Fibroblast of gingiva (primary cell): ENCODE data around the gene PTPRN2.
"Not testable (repeated sequence)": the region's sequence is repeated elsewhere in the genome, so short reads cannot be mapped to it uniquely, and the experiment has no call there.

Experiments used
- DNase-seq: peaks from one replicate; pipeline ENCODE4 v3.0.0-alpha.2; 2011; ENCODE audit warnings: low read depth

Gene PTPRN2

DNA sequence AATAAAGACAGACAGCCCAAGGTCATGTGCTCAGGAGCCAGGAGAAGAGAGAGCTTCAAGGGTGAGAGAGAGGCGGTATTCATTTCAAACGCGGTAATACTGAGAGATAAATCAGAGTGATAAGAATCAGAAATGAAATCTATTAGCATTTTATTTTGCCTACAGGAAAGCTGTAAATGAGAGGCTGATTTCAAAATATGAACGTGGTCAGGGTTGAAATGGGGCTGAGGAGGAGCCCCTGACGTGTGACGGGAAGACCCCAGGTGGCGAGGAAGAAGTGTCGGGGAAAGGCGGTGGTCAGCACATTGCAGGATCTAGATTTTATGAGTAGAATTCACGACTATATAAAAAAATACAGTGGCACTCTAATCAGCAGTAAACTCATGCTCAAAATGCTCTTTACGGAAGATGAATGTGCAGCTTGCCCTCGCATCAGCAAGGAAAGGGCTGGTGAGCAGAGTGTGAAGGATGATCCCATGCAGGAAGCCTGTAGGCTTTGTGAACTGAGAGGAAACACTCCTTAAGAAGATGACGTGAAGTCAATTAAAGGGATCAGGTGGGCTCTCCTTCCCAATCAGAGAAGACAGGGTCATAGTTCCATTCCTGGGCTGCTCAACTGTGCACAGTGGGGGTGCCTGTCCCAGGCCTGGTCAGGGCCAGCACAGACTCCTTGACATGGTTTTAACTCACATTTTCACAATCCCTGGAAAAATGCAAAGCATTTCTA, 360.2 kb downstream of the PTPRN2 start:
- no peak for DNase-seq

DNA sequence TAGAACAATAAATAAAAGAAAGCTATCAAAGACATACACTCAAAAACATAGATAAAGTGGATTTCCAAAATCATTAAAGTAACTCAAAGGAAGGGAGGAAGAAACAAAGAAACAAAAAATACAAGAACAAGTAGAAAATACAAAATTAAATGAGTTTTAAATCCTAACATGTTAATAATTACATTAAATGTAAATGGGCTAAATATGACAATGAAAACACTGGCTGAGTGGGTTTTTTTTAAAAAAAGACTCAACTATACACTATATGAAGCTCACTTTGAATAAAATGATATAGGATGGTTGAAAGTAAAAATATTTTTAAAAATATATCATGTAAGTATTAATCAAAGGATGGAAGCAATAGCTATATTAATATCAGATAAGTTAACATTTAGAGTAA, 371.4 kb downstream of the PTPRN2 start:
- no peak for DNase-seq

DNA sequence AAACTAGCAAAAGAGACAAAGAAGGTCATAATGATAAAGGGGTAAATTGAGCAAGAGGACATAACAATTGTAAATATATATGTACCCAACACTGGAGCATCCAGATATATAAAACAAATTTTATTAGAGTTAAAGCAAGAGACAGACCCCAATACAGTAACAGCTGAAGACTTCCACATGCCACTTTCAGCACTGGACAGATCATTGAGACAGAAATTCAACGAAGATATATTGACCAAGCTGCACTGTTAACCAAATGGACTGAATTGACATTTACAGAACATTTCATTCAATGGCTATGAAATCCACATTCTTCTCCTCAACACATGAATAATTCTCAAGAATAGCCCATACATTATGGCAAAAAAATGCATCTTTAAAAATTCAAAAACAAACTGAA, 378.2 kb downstream of the PTPRN2 start:
- DNase-seq = no peak

DNA sequence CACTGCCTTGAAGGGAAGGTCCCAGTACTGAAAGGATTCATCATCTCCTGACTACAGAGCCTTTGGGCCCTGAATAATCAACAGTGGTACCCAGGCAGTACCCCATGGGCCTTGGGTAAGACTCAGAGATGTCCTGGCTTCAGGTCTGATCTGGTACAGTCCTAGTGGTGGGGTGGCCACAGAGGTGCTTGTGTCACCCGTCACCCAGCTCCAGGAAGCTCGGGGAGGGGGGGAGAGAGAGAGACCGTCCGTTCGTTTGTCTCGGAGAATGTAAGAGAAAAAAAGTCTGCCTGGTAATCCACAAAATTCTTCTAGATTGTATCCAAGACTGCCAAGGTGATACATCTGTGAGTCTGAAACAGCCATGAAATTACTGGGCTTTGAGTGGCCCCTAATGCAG, 381.3 kb downstream of the PTPRN2 start:
- no peak for DNase-seq

DNA sequence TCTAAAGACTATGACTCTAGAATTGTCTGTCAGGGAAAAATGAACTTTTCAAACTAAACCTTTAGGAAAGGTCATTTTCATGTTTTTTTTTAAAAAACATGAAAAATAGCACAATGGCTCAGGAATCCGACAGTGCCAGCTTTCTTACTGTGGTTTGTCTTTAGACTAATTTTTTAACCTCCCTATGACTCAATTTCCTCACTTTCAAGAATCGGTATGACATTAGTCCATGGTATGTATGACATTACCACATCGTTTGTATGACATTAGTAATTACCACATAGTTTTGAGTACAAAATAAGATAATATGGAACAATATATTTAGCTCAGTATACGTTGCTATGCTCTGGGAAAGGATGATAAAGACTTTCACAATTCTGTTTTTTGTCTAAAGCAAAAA, 383.2 kb downstream of the PTPRN2 start:
- no peak for DNase-seq

DNA sequence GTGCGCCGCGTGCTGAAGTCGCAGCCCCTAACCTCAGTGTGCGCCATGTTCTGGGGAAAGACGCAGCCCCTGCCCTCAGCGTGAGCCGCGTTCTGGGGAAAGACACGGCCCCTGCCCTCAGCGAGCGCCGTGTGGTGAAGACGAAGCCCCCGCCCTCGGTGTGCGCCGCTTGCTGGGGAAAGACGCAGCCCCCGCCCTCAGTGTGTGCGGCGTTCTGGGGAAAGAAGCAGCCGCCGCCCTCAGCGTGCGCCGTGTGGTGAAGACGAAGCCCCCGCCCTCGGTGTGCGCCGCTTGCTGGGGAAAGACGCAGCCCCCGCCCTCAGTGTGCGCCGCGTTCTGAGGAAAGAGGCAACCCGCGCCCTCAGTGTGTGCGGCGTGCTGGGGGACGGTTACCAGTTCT, 383.7 kb downstream of the PTPRN2 start:
- not testable (repeated sequence) for DNase-seq

DNA sequence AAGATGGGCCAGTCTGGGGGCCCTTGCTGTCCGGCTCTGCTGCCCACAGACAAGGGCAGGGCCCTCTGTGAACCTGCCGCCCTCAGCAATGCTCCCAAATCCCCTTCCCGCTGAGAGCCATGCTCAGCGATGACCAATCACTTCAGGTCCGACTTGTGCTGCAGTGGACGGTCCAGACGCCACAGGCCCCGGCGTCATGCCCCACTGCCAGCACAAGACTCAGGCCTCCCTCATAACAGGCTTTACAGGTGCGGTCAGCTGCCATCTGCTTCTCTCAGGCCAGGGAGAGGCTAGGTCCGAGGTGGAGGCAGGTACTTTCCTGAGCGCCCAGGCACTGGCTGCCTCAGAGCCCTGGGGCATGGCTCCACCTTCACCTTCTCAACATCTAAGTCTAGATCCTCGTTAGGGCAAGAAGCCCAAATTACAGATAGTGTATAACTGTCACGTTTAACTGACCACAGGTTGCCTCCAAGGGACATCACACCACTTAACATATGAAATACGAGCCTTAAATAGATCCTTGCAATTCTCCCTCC, 393.2 kb downstream of the PTPRN2 start:
- DNase-seq = no peak

DNA sequence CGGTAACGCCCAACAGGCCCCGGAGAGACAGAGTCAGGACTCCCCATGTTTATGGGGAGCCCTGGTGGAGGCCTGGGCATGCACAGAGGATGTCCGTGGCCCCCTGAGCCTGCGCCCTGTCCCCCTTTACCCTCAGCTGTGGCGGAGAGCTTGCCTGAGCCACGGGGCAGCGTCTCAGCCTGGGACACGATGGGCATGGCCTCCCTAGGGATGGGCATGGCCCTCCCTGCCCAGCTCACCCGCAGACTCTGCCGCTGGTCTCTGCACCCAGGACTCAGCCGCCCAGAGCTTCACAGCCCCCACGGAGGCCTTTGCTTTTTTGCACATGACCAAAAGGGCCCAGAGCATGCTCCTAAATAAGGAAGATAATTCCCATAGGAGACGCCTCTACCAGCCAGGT, 394.2 kb downstream of the PTPRN2 start:
- no peak for DNase-seq

DNA sequence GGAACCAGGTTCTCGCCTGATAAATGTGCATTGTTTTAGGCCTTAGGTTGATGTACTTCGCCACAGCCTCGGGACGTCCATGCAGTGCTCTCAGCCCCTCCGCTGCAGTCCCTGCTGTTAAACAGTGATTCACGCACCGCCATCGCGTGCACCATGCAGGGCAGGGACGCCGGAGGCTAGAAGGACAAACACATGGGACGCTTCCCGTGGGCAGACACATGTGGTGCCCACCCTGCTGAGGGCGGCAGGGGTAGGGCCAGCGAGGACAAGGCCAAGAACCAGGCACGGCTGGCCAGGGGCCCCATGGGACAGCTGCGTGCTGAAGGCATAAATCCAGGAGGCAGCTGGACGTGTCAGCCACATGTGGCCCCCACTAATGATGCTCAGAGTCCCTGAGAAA, 394.7 kb downstream of the PTPRN2 start:
- DNase-seq = no peak

DNA sequence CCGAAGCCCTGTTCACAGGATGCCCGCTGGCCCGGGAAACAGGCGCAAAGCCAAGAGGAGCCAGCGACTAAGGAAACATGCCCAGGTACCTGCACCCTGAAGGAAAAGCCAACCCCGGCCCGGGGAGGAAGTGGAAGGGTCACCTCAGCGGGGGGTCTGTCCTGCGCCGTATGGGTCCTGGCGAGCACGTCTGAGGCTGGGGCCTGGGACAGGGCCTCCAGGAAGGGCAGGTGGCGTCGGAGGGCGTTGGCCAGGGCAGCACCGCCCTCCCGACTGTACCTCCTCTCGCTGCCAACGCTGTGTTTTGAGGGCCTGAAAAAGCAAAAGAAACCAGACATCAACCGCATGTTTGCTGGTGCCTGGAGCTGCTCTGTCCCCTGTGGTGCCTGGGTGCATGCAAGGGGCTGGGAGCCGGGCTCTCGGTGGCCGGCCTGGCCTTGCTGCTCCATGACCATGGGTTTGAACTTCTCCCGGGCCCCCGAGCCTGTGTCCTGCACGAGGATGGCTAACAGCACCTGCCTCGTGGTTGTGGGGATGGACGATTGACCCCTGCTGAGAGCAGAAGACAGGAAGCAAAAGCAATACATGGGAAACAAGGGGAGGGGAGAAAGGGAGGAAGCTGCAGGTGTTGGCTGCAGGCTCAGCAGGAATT, 395.3 kb downstream of the PTPRN2 start:
- no peak for DNase-seq

DNA sequence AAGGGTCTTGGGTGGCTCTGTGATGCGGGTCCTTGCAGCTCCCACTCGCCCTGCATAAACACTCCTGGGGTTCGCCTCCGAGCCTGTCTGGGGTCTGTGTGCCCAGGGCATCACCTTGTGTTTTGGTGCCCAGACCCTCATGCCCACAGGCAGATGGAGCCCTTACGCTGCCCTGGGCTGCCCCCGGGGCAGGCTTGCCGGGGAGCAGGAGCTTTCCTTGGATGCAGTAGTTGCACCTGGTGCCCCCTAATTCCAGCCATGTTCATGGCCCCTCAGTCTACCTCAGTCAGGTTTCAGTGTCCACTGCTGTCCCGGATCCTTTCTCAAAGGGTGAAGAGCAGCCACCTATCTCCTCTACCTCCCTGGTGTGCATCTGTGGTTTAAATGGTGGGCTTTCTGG, 396.0 kb downstream of the PTPRN2 start:
- no peak for DNase-seq

DNA sequence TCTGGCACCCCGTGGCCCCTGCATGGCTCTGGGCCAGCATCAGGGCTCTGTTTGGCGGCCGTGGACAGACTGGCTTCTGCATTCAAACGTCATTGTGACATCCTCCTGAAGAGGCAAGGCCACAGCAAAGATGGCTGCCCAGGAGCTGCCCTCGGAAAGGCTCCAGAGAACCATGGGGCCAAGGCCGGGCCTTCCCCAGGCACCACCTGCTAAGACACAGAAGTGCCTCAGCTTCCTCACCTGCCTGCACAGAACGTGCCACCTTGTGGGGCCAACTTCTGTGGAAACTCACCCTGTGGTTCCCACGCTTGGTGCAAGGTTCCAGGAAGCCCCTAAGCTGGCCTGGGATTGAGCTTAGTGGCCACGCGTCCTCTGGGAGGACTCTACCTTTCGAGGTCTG, 396.9 kb downstream of the PTPRN2 start:
- DNase-seq = no peak

DNA sequence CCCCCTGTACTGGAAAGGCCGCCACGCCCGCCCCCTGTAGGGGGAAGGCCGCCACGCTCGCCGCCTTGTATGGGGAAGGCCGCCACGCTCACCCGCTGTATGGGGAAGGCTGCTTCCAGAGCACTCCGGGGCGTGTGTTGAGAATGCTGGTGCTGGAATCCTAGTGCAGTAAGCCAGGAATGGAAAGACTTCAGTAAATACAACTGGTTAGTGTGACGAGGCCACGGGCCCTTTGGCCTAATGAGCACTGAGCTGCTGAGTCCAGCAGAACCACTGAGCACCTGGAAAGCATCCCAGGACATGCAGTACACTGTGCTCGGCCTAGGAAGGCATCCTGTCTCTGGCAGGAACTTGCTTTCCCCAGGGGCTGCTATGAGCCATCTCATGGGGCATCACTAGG, 398.9 kb downstream of the PTPRN2 start:
- no peak for DNase-seq

DNA sequence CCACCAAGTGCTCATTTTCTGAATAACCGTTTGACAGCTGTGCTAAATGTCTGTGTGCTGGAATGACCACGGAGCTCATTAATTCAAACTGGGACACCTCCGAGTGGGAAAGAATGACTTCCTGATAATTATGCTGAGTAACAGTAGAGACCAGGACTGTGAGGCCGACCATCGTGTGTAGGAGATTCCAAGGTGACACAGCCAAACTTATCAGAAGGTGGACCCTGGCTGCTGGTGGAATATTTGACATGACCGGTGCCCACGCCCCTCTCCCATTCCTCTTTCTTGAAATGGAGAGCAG, 400.0 kb downstream of the PTPRN2 start:
- no peak for DNase-seq

DNA sequence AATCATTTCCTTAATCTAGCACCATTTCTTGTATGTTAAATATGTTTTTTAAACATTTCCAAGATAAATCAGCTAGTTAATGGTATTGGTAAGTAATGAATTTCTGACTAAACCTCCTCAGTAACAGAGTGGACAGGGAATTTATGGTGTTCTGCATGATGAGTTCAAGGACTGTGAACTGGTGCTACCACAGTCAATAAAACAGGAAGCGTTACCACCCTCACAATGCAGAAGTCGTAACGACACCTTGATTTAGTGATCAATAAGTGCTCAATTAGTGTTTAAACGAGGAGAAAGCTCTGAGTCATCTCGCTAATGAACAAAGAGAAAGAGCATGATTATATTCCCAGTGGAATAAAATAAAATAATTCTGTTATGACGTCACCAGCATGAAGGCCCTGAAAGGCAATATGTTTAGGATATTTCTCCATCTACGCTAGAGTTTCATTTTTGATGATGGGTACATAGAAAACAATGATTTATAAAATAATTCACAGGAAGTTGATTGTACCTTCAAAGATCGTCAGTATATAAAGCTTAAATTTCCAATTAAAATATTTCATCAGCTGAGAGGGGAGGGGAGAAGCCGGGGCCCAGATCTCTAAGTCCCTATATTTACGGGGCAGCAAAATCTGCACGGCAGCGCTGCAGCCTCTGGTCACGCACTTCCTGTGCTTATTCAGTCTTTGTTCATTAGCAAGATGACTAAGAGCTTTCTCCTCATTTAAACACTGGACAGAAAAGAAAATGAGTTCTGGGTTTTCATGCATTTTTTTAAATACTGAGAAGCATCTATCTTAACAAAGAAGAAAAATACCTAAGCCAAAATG, 400.5 kb downstream of the PTPRN2 start:
- no peak for DNase-seq

DNA sequence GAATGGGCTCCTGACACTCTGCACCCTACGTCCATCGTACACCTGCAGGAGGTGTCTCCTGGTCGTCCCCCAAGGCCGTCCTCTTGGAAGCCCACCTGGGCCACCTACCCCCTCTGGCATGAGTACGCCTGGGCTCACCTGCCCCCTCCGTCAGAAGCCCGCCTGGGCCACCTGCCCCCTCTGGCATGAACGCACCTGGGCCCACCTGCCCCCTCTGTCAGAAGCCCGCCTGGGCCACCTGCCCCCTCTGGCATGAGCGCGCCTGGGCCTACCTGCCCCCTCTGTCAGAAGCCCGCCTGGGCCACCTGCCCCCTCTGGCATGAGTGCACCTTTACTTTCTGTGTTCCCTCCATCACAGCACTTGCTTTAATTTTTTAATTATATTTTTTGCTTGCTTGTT, 401.2 kb downstream of the PTPRN2 start:
- DNase-seq = no peak

DNA sequence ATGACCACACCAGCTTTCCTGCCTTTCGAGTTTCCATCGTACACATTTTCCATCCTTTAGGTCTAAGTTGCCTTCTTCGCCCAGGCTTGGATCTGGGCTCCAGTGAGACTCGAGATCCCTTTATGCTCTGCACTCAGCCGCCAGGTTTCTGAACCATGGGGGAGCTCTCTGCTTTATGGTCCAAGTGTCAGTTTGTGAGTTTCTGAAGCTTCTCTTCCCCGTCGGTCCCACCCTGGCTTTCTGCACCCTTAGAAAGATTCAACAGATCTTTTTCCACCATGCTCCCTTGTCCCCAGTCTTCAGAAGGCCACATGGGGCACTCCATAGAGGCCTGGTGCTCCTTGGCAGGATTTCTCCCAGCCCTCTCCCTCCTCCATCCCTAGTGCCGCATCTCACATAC, 402.0 kb downstream of the PTPRN2 start:
- DNase-seq = no peak

DNA sequence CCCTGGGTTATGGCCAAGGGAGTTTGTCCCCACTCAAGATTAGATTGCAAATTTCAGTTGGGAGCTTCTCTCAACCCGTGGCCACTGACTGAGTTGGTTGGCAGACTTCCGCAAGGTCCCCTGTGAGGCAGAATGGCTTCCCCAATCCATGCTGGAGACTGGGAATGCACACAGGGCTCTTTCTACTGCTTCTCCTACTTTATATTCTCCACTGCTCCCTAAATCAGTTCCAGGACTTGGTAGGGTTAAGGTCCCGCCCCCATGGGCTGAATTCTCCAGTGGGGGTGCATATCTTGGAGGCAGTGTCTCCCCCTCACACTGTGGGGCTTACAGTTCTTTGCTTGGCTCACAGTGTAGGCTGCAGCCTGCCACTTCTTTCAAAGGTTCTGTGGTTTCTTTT, 404.2 kb downstream of the PTPRN2 start:
- DNase-seq = no peak

DNA sequence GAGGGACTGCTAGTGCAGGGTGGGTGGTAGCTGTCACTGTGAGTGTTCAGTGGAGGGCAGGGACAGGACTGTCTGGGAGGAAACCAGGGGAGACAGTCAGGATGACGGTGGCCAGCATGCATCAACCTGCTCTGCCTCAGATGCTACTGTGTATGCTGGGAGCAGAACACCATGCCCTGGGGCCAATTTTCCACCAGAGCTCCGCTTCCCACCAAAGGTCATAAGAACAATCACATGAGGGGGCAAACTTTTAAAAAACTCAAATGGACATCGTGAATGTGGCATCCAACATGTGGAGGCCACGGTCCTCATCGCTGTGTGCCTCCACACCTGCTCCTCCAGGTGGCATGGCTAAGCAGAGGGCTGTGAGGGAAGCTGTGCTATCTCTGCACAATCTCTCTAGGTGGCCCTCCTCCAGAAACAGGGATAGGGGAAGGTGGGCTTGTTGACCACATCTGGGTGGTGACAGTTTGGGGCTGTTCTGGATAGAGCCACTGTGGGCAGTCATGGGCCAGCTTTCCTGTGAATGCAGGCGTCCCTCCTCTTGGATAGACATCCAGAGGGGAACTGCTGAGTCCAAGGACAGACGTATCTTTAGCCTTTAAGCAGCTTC, 411.0 kb downstream of the PTPRN2 start:
- no peak for DNase-seq

DNA sequence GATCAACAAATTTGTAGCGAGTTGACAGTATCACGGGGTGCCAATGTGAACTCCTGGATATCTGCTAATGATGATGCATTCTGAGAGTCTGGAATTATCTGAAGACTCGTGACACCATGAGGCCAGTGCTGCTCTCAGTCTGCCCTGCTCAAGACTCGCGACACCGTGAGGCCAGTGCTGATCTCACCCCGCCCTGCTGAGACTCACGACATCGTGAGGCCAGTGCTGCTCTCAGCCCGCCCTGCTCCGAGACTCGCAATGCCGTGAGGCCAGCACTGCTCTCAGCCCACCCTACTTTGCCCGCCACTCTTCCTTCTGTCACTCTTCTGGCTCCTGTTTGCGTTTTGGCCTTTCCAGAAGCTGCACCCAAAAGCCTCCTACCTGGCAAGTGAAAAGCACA, 411.8 kb downstream of the PTPRN2 start:
- DNase-seq = no peak

DNA sequence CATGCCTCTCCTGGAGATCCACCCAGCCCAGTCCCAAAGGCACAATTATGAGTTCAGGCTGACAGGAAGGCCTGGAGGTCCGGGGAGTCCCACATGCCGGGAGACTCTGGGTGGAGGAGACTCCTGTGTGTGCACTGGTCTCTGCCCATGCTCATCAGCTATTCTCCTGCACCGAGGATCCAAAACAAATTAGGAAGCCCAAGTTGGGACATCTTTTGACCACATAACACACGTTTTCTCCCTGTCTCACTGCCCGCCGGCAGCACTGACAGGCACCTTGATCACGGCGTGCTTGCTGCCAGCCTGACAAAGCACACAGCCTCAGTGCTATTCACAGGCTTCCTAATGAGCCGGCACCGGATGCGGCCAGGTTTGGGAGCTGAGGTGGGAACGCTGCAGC, 412.7 kb downstream of the PTPRN2 start:
- no peak for DNase-seq

DNA sequence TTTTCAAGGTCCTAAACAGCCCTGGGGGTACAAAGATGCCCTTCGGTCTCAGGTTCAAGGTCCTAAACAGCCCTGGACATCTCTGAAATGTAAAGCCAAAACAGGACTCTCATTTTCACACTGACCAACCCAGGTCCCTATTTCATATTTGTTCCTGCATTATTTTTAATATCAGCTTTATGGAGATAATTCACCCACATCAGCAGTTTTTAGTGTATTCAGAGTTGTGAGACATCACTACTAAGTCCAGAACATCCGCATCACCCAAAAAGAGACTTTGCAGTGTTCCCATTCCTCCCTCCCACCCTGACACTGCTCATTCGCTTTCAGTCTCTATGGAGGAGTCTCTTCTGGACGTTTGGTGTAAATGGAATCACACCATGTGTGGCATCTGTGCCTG, 420.2 kb downstream of the PTPRN2 start:
- DNase-seq = no peak
